Vagina (tissue), 2 donors: Measurements from ENCODE around the gene ANKS1A. TPM values are rescaled to one million over a fixed set of nuclear protein-coding genes. Genes with fewer than 3 reads are reported as not detected.

ENCODE experiments used
- DNase-seq, 2 donors: peaks; one replicate each; pipeline ENCODE4 v3.0.0-alpha.2; 2017; ENCODE audit errors: extremely low spot score in 2 of 2
- H3K27ac ChIP-seq: fragments of 200-600 bp; sonication (generic); one replicate; pipeline ENCODE4 v1.5.1; 2019
- H3K27me3 ChIP-seq: fragments of 200-600 bp; sonication (generic); one replicate; pipeline ENCODE4 v1.5.1; 2019
- H3K36me3 ChIP-seq, 2 donors: fragments of 200-600 bp; sonication (generic); one replicate each; pipeline ENCODE4 v1.5.1; 2017 to 2019
- H3K4me1 ChIP-seq: fragments of 200-600 bp; sonication (generic); one replicate; pipeline ENCODE4 v1.5.1; 2019
- H3K4me3 ChIP-seq, 2 donors: fragments of 200-600 bp; sonication (generic); 1 replicate in 1 of 2; 2 replicates in 1 of 2; pipeline ENCODE4 v1.5.1; 2016 to 2019
- H3K9me3 ChIP-seq: fragments of 200-600 bp; sonication (generic); one replicate; pipeline ENCODE4 v1.5.1; 2019
- CTCF ChIP-seq, 3 experiments: fragments of 450-650 bp in 2 of 3; fragments of 200-600 bp in 1 of 3; sonication (generic) in 1 of 3; IDR thresholded peaks; one replicate each; pipeline ENCODE4 v1.5.1; 2017 to 2019; ENCODE audit warnings: antibody characterized with exemption in 3 of 3, mild to moderate bottlenecking in 2 of 3, moderate library complexity in 2 of 3
- POLR2A ChIP-seq, 2 donors: fragments of 450-650 bp; IDR thresholded peaks; one replicate each; pipeline ENCODE4 v1.6.1; 2017; ENCODE audit warnings: antibody characterized with exemption in 2 of 2, mild to moderate bottlenecking in 2 of 2, moderate library complexity in 2 of 2
- POLR2AphosphoS5 ChIP-seq, 2 donors: sonication (generic); formaldehyde crosslinking; IDR thresholded peaks; one replicate each; pipeline ENCODE4 v1.9.0; 2017; ENCODE audit warnings: antibody characterized with exemption in 2 of 2, mild to moderate bottlenecking in 2 of 2, low read depth in 1 of 2; ENCODE audit not compliant: insufficient read depth in 1 of 2
- intact Hi-C: fragments of 100-400 bp; cut with DNase I; formaldehyde crosslinking; loops from one replicate; pipeline ENCODE4 v1.15.1; 2023
- total RNA-seq: library from RNA; depleted of rRNA; stranded (reverse); fragments of >200 nt; gene quantifications from one replicate; pipeline ENCODE4 v1.2.3, GENCODE V29; 2016

ANKS1A gene
- total RNA-seq, 1 donor from 2014 or later, result 24.3 TPM

GRCh38 chr6:34981366-34981765 is 92.3 kb downstream of the ANKS1A start:
- no peak for TF ChIP-seq CTCF (IDR thresholded peaks at IDR 0.05)
- TF ChIP-seq POLR2AphosphoS5 (IDR thresholded peaks at IDR 0.05; ENCODE audit: insufficient read depth in 1 of 2, low read depth in 1 of 2), result no peak
- no peak for TF ChIP-seq POLR2A (IDR thresholded peaks at IDR 0.05)
- Histone ChIP-seq H3K27ac (no peak overlapping the region), H3K36me3 (peaks cover 0 to 30% of the 10 kb centered on the region in 2 donors), H3K4me3 (no peak overlapping the region), H3K9me3 (no peaks in the 10 kb centered on the region), H3K27me3 (no peaks in the 10 kb centered on the region), H3K4me1 (no peaks in the 10 kb centered on the region)
- no peak for DNase-seq
- intact Hi-C loops, result no loop called here

GRCh38 chr6:34981951-34982350 is 92.9 kb downstream of the ANKS1A start:
- Histone ChIP-seq H3K9me3 (no peaks in the 10 kb centered on the region), H3K4me3 (no peak overlapping the region), H3K27ac (no peak overlapping the region), H3K36me3 (peaks cover 0 to 31% of the 10 kb centered on the region in 2 donors), H3K4me1 (no peaks in the 10 kb centered on the region), H3K27me3 (no peaks in the 10 kb centered on the region)
- DNase-seq, result no peak
- TF ChIP-seq POLR2AphosphoS5 (IDR thresholded peaks at IDR 0.05; ENCODE audit: insufficient read depth in 1 of 2, low read depth in 1 of 2), result no peak
- TF ChIP-seq POLR2A (IDR thresholded peaks at IDR 0.05), result no peak
- no peak for TF ChIP-seq CTCF (IDR thresholded peaks at IDR 0.05)
- intact Hi-C loops, result no loop called here

- Histone ChIP-seq H3K9me3 (no peaks in the 10 kb centered on the region), H3K4me1 (no peaks in the 10 kb centered on the region), H3K27me3 (no peaks in the 10 kb centered on the region), H3K4me3 (no peak overlapping the region), H3K36me3 (peaks cover 0 to 31% of the 10 kb centered on the region in 2 donors), H3K27ac (no peak overlapping the region)
- no peak for DNase-seq
- intact Hi-C loops, result no loop called here
- TF ChIP-seq CTCF (IDR thresholded peaks at IDR 0.05) (no peak), POLR2AphosphoS5 (IDR thresholded peaks at IDR 0.05; ENCODE audit: insufficient read depth in 1 of 2, low read depth in 1 of 2) (no peak), POLR2A (IDR thresholded peaks at IDR 0.05) (no peak)
Measured at GRCh38 chr6:34982424-34982852, 93.4 kb downstream of the ANKS1A start.

GRCh38 chr6:34984416-34984815 is 95.4 kb downstream of the ANKS1A start:
- peaks cover 0 to 35% of the 10 kb centered on the region in 2 donors for H3K36me3 ChIP-seq
- no peak for DNase-seq
- no peaks in the 10 kb centered on the region for H3K4me1 ChIP-seq
- no peaks in the 10 kb centered on the region for H3K27me3 ChIP-seq
- TF ChIP-seq POLR2A (IDR thresholded peaks at IDR 0.05) (no peak), POLR2AphosphoS5 (IDR thresholded peaks at IDR 0.05; ENCODE audit: insufficient read depth in 1 of 2, low read depth in 1 of 2) (no peak), CTCF (IDR thresholded peaks at IDR 0.05) (no peak)
- no peaks in the 10 kb centered on the region for H3K9me3 ChIP-seq
- intact Hi-C loops, result no loop called here
- H3K27ac ChIP-seq, result no peak overlapping the region
- no peak overlapping the region for H3K4me3 ChIP-seq

GRCh38 chr6:34985236-34985635 is 96.2 kb downstream of the ANKS1A start:
- no peak for TF ChIP-seq POLR2A (IDR thresholded peaks at IDR 0.05)
- no peak for TF ChIP-seq CTCF (IDR thresholded peaks at IDR 0.05)
- H3K4me3 ChIP-seq, result no peak overlapping the region
- DNase-seq, result no peak
- no peaks in the 10 kb centered on the region for H3K9me3 ChIP-seq
- no peaks in the 10 kb centered on the region for H3K4me1 ChIP-seq
- H3K36me3 ChIP-seq, result peaks cover 0 to 38% of the 10 kb centered on the region in 2 donors
- H3K27ac ChIP-seq, result no peak overlapping the region
- intact Hi-C loops, result loop anchor here (5.0 kb wide), 1 partner anchor 157 kb away; the partner anchor contains the start of gene TCP11
- no peaks in the 10 kb centered on the region for H3K27me3 ChIP-seq
